ENCODE measurements around the gene PRKAG2.

GRCh38 chr7:151827620-151828019 is 49.3 kb downstream of the PRKAG2 start:
- TF ChIP-seq EZH2phosphoT487 (IDR thresholded peaks at IDR 0.05; ENCODE audit: unreplicated experiment) = no peak
- TF ChIP-seq REST (IDR thresholded peaks at IDR 0.05; ENCODE audit: unreplicated experiment) = no peak
- TF ChIP-seq CTCF (conservative IDR thresholded peaks at IDR 0.05; ENCODE audit: low read depth in 2 of 2) = no peak
- no peak for TF ChIP-seq EZH2 (IDR thresholded peaks at IDR 0.05; ENCODE audit: low read depth, unreplicated experiment)
- no peak for TF ChIP-seq POLR2AphosphoS5 (IDR thresholded peaks at IDR 0.05; ENCODE audit: low read depth)
- TF ChIP-seq ETS1 (IDR thresholded peaks at IDR 0.05) = no peak
- TF ChIP-seq ZNF114 (CRISPR knock-in tag; IDR thresholded peaks at IDR 0.05) = no peak
- TF ChIP-seq CREB1 (CRISPR knock-in tag; IDR thresholded peaks at IDR 0.05; ENCODE audit: low read depth) = no peak
- no peak for TF ChIP-seq ZNF331 (CRISPR knock-in tag; IDR thresholded peaks at IDR 0.05; ENCODE audit: low read depth)
- TF ChIP-seq JUNB (IDR thresholded peaks at IDR 0.05; ENCODE audit: unreplicated experiment) = no peak
